GM13976 (cell line): ENCODE data around the gene SLC25A41.

ENCODE experiments used
- DNase-seq: peaks from one replicate; pipeline ENCODE4 v3.0.0; 2012; ENCODE audit warnings: low spot score
- in situ Hi-C: fragments of 300-500 bp; cut with MboI; formaldehyde crosslinking; loops from one replicate; pipeline ENCODE4 v1.12.0; 2022; ENCODE audit warnings: low sequenced_read_pairs, mixed read lengths, inconsistent platforms; ENCODE audit not compliant: unreplicated experiment
- TF ChIP-seq, protein P1 (sequence below): IDR thresholded peaks from 2 replicates; pipeline ENCODE4 v1.5.1; 2012; ENCODE audit warnings: borderline replicate concordance, mild to moderate bottlenecking; ENCODE audit not compliant: insufficient read depth; ENCODE audit errors: extremely low read depth, missing control alignments, control extremely low read depth

The SLC25A41 gene

DNA sequence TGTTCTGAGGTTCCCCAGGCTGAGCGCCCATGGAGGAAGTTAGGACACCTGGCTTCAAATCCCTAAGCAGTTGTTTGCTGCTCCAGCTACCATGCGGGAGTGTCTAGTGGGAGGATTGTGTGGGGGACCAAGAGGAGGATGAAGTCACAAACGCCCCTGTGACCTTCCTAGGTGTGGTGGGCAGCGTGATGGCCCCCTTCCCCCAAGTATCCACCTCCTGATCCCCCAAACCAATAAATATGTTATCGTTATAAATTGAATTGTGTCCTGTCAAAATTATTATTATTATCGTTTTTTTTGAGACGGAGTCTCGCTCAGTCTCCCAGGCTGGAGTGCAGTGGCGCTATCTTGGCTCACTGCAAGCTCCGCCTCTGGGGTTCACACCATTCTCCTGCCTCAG is at the start of gene SLC25A41:
SLC25A41 (minus strand) TSS at position 101 of the 400 bp plus-strand sequence; CDS start at position 31, 70 bp downstream.
- in situ Hi-C loops, result no loop called here
- TF ChIP-seq, protein P1, sequence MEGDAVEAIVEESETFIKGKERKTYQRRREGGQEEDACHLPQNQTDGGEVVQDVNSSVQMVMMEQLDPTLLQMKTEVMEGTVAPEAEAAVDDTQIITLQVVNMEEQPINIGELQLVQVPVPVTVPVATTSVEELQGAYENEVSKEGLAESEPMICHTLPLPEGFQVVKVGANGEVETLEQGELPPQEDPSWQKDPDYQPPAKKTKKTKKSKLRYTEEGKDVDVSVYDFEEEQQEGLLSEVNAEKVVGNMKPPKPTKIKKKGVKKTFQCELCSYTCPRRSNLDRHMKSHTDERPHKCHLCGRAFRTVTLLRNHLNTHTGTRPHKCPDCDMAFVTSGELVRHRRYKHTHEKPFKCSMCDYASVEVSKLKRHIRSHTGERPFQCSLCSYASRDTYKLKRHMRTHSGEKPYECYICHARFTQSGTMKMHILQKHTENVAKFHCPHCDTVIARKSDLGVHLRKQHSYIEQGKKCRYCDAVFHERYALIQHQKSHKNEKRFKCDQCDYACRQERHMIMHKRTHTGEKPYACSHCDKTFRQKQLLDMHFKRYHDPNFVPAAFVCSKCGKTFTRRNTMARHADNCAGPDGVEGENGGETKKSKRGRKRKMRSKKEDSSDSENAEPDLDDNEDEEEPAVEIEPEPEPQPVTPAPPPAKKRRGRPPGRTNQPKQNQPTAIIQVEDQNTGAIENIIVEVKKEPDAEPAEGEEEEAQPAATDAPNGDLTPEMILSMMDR, result no peak
- no peak for DNase-seq

DNA sequence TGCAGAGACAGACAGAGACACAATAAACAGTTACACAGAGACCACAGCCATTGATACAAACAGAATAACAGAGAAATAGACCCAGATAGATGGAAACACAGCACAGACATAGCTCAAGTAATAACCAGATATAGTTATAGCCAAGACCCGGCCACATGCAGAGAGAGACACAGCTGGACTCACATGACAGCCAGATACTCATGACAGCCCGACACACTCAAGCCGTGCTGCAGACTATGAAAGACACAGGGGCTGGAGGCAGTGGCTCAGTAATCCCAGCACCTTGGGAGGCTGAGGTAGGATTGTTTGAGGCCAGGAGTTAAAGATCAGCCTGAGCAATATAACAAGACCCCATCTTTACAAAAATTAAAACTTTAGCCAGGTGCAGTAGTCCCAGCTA is 49.7 kb upstream of the SLC25A41 start:
- DNase-seq, result peak; percentile 3
- in situ Hi-C loops, result no loop called here
- TF ChIP-seq, protein P1, result no peak

DNA sequence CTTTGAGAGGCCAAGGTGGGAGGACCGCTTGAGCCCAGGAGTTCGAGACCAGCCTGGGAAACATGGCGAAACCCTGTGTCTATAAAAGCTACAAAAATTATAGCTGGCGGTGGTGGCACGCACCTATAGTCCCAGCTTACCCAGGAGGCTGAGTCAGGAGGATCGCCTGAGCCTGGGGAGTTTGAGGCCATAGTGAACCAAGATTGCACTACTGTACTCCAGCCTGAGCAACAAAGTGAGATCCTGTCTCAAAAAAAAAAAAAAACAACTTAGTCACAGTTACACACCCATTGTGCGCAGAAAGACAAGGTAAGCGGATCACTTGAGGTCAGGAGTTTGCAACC is 48.8 kb upstream of the SLC25A41 start:
- TF ChIP-seq, protein P1, result no peak
- DNase-seq, result no peak
- in situ Hi-C loops, result no loop called here

DNA sequence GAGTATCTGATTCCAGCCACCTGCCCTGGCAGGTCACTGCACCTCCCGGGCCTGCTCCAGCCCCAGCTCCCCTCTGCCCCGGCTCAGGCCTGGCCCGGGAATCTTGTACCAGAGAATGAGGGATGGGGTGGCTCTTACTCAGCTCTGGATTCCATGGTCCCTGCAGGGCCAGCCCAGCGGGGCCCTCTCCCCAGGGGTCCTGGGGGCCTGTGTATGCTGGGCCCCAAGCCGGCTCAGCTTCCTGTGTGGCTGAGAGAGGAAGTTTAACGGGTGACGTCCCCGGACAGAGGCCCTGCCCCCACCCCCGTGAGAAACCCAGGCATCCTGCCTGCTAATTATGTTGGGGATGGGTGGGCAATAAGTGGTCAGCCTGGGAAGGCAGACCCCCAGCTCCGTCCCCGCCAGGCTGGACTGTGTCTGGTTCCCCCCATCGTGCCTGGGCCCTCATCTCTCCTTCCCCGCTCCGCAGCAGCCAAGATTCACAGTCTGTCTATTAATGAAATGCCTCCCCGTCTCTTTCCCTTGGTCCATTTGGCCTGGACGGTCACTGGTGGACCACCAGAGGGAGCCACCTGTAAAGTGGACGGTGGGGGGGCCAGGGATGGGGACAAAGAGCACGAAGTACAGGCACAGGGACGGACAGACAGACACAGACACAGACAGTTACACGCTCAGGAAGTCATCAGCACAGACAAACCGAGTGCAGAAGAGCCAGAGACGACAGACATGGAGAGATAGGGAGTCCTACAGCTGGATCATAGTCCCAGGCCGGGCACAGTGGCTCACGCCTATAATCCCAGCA is 48.2 kb upstream of the SLC25A41 start, which contains the start of gene DENND1C:
DENND1C (minus strand) TSS at position 247 of the 802 bp plus-strand sequence; CDS start at position 155, 92 bp downstream.
- TF ChIP-seq, protein P1, result peak; percentile 70
- in situ Hi-C loops, result no loop called here
- peak; percentile 84 for DNase-seq

DNA sequence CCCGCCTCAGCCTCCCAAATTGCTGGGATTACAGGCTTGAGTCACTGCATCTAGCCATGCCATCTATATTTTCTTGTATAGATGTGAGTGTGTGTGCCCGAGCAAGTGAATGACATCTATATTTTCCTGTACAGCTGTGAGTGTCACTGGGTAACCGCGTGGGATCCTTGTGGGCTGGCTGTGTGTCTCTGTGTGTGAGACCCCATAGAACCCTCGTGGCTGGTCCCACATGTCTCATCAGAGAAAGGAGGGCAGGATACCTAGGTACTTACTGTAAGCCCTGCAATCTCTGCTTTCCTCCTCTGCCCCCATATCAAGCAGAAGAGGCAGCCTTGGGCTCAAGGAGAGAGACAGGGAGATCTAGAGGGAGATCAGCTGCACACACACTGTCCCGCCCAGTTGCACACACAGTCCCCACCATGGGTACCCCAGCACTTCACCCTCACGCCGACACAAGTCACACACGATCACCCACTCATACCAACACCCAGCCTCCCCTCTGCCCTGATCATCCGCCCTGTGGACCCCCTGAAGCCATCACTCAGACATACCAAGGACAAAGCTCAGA is 47.4 kb upstream of the SLC25A41 start:
- DNase-seq, result peak; percentile 43
- TF ChIP-seq, protein P1, result no peak
- in situ Hi-C loops, result no loop called here

DNA sequence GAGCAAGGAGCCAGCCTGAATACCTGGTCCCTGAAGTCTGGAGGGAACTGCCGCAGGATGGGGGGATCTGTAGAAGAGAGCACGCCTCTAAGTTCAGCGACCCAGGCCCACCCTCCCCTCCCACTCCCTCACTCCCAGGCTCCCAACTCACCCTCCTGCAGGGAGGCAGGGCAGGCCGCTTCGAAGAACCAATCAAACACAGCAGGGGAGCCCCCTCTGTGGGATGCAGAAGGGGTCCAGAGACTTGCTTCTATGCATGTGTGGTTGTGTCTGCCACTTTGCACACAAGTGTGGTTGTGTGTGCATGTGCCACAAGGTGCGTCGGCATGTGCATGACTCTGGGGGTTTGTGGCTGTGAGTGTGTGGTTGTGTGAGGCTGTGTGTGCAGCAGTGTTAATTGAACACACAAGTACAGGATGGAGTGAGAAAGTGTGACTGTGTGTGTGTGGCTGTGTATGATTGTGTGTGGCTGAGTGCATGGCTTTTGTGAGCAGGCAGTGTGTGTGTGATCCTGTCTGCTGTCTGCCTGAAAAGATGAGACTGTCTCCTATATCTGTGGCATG is 46.4 kb upstream of the SLC25A41 start:
- in situ Hi-C loops, result no loop called here
- TF ChIP-seq, protein P1, result no peak
- no peak for DNase-seq
